Measurements from ENCODE around the gene EYA2. TPM values are rescaled to one million over a fixed set of nuclear protein-coding genes. Genes with fewer than 3 reads are reported as not detected.
A peak's percentile ranks its signal among the peaks of the same experiment; 100 is the strongest.

EYA2 gene
- total and polyA plus RNA-seq, 2 experiments from 2014 or later = 1.4 to 2.0 TPM

DNA sequence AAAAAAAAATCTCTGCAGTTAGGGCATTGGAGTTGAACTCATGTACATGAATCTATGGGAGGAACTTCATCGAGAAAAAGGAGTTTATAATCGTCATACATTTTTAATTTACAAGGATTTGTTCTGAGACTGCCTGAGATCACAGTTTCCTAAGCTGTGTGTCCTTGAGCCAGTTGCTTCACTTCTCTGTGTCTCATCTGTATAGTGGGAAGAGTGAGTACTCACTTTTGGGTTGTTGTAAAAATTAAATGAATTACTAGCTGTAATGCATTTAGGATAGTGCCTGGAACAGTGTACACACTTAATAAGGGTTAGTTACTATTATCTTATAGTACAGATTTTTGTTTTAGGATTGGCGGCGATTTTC, 42.5 kb downstream of the EYA2 start:
- Histone ChIP-seq H4K20me1 (ENCODE audit: insufficient read depth, poor library complexity, severe bottlenecking) (no peaks in the 10 kb centered on the region), H3K9me3 (ENCODE audit: low read depth) (no peaks in the 10 kb centered on the region), H3K27me3 (no peaks in the 10 kb centered on the region), H3K4me2 (no peak overlapping the region), H3K27ac (no peak overlapping the region), H3K9me2 (replicated peaks; ENCODE audit: insufficient read depth) (no peaks in the 10 kb centered on the region), H3K4me3 (no peak overlapping the region), H3K36me3 (replicated peaks; ENCODE audit: insufficient read depth, low read depth) (no peaks in the 10 kb centered on the region), H2AFZ (no peak overlapping the region), H3K4me1 (ENCODE audit: insufficient read depth) (peaks cover 4% of the 10 kb centered on the region), H3K79me2 (no peaks in the 10 kb centered on the region)
- TF ChIP-seq EZH2 (IDR thresholded peaks at IDR 0.05; ENCODE audit: borderline replicate concordance) (no peak), EZH2phosphoT487 (IDR thresholded peaks at IDR 0.05; ENCODE audit: low read depth, severe bottlenecking, unreplicated experiment) (no peak)
- TF ChIP-seq, protein P1, sequence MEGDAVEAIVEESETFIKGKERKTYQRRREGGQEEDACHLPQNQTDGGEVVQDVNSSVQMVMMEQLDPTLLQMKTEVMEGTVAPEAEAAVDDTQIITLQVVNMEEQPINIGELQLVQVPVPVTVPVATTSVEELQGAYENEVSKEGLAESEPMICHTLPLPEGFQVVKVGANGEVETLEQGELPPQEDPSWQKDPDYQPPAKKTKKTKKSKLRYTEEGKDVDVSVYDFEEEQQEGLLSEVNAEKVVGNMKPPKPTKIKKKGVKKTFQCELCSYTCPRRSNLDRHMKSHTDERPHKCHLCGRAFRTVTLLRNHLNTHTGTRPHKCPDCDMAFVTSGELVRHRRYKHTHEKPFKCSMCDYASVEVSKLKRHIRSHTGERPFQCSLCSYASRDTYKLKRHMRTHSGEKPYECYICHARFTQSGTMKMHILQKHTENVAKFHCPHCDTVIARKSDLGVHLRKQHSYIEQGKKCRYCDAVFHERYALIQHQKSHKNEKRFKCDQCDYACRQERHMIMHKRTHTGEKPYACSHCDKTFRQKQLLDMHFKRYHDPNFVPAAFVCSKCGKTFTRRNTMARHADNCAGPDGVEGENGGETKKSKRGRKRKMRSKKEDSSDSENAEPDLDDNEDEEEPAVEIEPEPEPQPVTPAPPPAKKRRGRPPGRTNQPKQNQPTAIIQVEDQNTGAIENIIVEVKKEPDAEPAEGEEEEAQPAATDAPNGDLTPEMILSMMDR (IDR thresholded peaks at IDR 0.05; ENCODE audit: poor library complexity) = no peak
- DNase-seq (ENCODE audit: low spot score) = no peak
- WGBS (ENCODE audit: low lambda C conversion rate, missing lambda C conversion rate) = 73% methylated on average over 4 of the region's 4 CpGs

DNA sequence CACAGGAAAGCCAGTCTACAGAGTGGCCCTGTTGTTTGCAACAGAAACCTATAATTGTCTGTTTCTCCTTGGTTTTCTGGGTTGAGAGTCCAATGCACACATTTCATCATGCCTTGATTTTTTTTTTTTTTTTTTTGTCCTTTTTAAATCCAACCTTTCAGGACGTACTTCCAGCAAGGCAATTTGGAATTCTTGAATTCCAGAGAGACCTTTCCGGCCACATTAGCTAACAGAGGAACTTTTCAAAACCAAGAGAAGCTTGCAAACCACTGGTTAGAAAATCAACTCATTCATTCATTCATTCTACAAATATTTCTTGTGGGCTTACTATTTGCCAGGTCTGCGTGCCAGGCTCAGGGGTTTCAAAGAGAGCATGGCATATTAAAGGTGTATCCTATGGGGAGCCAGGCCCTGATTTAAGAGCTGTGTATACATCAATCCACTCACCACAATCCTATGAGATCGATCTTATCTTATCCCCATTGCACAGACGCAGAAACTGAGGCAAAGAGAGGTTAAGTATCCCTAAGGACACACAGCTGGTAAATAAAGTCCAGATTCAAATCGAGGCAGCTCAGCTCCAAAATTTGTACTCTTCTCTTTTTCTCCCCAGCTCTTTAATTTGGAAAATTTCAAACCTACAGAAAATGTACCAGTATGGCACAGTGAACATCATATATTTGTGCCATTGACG, 43.0 kb downstream of the EYA2 start:
- Histone ChIP-seq H3K79me2 (no peaks in the 10 kb centered on the region), H3K4me1 (ENCODE audit: insufficient read depth) (peaks cover 4% of the 10 kb centered on the region), H3K9me2 (replicated peaks; ENCODE audit: insufficient read depth) (no peaks in the 10 kb centered on the region), H4K20me1 (ENCODE audit: insufficient read depth, poor library complexity, severe bottlenecking) (no peaks in the 10 kb centered on the region), H3K4me3 (no peak overlapping the region), H3K27me3 (no peaks in the 10 kb centered on the region), H3K4me2 (no peak overlapping the region), H2AFZ (no peak overlapping the region), H3K36me3 (replicated peaks; ENCODE audit: insufficient read depth, low read depth) (no peaks in the 10 kb centered on the region), H3K9me3 (ENCODE audit: low read depth) (no peaks in the 10 kb centered on the region), H3K27ac (no peak overlapping the region)
- DNase-seq (ENCODE audit: low spot score) = no peak
- 86% methylated on average over 7 of the region's 7 CpGs for WGBS (ENCODE audit: low lambda C conversion rate, missing lambda C conversion rate)
- TF ChIP-seq EZH2 (IDR thresholded peaks at IDR 0.05; ENCODE audit: borderline replicate concordance) (no peak), EZH2phosphoT487 (IDR thresholded peaks at IDR 0.05; ENCODE audit: low read depth, severe bottlenecking, unreplicated experiment) (no peak)
- TF ChIP-seq, protein P1 (IDR thresholded peaks at IDR 0.05; ENCODE audit: poor library complexity) = no peak

DNA sequence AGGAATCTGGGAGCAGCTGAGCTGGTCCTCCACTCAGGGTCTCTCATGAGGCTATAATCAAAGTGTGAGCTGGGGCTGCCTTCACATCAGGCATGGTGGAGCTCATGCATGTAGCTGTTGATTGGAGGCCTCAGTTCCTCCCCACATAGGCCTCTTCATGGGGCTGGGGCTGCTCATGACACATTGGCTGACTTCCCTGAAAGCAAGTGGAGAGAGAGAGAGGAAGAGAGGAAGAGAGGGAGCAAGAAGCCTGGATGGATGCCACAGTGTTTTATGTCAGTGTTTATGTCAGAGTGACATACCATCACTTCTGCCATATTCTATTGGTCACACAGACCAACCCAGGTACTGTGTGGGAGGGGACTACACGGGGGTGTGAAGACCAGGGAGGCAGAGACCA, 43.8 kb downstream of the EYA2 start:
- Histone ChIP-seq H3K9me3 (ENCODE audit: low read depth) (no peaks in the 10 kb centered on the region), H3K4me1 (ENCODE audit: insufficient read depth) (peaks cover 4% of the 10 kb centered on the region), H3K27ac (no peak overlapping the region), H3K79me2 (no peaks in the 10 kb centered on the region), H3K9me2 (replicated peaks; ENCODE audit: insufficient read depth) (no peaks in the 10 kb centered on the region), H3K4me2 (no peak overlapping the region), H4K20me1 (ENCODE audit: insufficient read depth, poor library complexity, severe bottlenecking) (no peaks in the 10 kb centered on the region), H3K4me3 (no peak overlapping the region), H2AFZ (no peak overlapping the region), H3K27me3 (no peaks in the 10 kb centered on the region), H3K36me3 (replicated peaks; ENCODE audit: insufficient read depth, low read depth) (no peaks in the 10 kb centered on the region)
- DNase-seq (ENCODE audit: low spot score) = peak; percentile 21
- WGBS (ENCODE audit: low lambda C conversion rate, missing lambda C conversion rate) = 75% methylated on average over 1 of the region's 1 CpG
- no peak for TF ChIP-seq EZH2phosphoT487 (IDR thresholded peaks at IDR 0.05; ENCODE audit: low read depth, severe bottlenecking, unreplicated experiment)
- TF ChIP-seq EZH2 (IDR thresholded peaks at IDR 0.05; ENCODE audit: borderline replicate concordance) = no peak
- TF ChIP-seq, protein P1 (IDR thresholded peaks at IDR 0.05; ENCODE audit: poor library complexity) = no peak

All from hepatocyte (in vitro differentiated cells).